GM19240 (cell line): Measurements from ENCODE around the gene GAMT.

Experiments
- DNase-seq: peaks from one replicate; pipeline ENCODE4 v3.0.0; 2011; ENCODE audit warnings: low spot score; ENCODE audit not compliant: insufficient read length

The GAMT gene

DNA sequence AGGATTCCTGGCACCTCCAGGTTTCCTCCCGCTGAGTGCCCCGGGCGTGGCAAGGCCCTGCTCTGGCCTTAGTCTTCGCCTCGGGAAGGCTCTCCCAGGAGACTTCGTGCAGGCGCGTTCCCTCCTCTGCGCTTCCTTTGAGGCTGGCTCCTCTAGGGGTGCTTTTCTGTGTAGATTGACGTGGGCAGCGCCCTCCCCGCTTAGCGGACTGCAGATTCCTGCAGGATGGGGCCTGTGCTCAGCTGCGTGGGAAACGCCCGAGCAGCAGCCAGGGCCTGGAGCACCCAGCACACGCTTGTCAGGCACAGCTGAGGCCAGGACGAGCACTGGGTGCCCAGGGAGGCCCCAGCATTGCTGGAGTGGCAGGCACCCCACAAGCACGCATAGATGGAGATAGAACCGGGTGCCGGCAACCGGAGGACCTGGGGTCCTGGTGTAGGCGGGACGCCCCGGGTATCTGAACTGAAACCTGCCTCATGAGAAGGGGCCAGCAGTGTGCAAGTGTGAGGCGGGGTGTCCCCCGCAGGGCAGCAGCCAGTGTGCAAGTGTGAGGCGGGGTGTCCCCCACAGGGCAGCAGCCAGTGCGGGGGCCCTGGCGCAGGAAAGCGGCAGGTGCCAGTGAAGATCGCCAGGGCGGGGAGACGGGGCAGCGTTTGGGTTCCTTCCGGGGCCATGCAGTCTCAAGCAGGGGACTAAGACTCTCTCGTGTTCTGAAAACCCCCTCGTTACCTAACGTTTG lies 14.2 kb downstream of the GAMT start:
- DNase-seq: no peak

GRCh38 chr19:1385816-1386215 lies 15.5 kb downstream of the GAMT start:
- no peak for DNase-seq

DNA sequence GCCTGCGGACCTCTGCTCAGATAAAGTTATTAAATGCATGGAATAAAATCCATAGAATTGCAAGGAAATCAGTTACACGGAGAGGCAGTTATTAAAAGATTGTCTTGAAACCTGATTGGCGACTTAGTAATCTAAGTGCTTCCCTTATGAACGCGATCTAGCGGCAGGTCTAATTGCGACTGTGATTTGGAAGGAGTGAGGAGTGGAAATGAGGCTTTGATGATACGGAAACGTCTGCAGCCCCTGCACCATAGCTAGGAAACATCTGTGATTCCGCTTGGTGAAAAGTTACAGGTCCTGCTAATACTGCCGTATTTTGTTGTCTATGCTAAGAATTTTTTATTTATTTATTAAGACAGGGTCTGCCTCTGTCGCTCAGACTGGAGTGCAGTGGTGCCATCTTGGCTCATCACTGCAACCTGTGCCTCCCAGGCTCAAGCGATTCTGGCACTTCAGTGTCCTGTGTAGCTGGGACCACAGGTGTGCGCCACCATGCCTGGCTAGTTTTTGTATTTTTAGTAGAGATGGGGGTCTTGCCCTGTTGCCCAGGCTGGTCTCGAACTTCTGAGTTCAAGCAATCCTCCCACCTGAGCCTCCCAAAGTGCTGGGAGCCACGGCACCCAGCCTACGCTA lies 16.7 kb downstream of the GAMT start:
- DNase-seq: no peak

- no peak for DNase-seq
Measured at GRCh38 chr19:1384085-1384462, 17.3 kb downstream of the GAMT start.

GRCh38 chr19:1383312-1384084 lies 17.8 kb downstream of the GAMT start, which contains the start of gene NDUFS7:
TSS of gene NDUFS7 (plus strand) at chr19:1383907. CDS start at chr19:1383927, 20 bp downstream.
- peak; percentile 77 for DNase-seq

GRCh38 chr19:1383017-1383311 lies 18.4 kb downstream of the GAMT start:
- DNase-seq: no peak

DNA sequence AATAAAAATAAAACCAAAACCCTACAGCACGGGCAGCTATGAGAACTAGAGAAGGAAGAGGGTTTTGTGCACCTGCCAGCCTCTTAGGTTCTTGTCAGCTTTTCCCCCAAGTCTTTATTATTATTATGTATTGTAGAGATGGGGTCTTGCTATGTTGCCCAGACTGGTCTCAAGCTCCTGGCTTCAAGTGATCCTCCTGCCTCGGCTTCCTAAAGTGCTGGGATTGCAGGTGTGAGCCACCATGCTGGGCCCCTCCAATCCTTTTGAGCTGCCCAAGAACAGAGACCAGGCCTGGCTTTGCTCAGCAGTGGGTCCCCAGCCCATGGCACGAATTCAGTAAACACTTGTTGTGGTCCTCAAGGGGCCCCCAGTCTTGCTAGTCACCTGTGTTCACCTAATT lies 19.1 kb downstream of the GAMT start:
- DNase-seq: no peak

- DNase-seq: no peak
Measured at GRCh38 chr19:1379961-1380489, 21.3 kb downstream of the GAMT start.

DNA sequence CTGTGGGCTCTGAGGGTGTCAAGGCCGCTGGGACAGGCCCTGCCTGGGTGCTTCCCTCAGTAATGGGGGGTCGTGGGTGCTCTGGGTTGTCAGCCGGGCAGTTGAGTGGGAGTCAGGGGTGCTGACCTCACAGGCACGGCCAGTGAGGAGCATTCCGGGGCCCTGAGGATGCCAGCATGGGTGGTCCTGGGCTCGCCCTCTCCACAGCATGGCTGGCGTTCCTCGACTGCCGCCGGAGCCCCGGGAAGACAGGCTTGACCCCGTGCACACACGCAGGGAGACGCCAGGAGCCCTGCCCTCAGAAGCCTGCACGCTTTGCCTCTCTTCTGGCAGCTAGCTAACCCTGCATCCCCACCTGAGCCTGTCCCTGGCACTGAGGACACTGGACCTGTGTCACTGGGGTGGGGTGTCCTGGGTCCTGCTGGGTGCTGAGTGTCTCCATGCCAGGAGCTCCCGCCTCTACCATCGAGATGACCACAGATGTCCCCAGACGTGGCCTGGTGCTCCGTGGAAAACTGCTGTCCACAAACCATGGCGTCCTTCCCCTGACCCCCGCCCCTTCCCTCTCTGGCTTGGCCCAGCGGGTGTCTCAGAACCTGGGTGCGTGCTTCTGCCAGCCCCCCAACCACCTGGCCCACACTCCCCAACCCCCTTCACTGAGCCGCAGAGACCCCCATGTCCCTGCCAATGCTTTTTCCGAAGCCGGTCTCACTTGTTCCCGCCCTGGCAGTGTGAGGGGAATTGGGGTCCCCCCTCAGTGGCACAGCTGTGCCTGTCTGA lies 22.0 kb downstream of the GAMT start:
- DNase-seq: no peak

DNA sequence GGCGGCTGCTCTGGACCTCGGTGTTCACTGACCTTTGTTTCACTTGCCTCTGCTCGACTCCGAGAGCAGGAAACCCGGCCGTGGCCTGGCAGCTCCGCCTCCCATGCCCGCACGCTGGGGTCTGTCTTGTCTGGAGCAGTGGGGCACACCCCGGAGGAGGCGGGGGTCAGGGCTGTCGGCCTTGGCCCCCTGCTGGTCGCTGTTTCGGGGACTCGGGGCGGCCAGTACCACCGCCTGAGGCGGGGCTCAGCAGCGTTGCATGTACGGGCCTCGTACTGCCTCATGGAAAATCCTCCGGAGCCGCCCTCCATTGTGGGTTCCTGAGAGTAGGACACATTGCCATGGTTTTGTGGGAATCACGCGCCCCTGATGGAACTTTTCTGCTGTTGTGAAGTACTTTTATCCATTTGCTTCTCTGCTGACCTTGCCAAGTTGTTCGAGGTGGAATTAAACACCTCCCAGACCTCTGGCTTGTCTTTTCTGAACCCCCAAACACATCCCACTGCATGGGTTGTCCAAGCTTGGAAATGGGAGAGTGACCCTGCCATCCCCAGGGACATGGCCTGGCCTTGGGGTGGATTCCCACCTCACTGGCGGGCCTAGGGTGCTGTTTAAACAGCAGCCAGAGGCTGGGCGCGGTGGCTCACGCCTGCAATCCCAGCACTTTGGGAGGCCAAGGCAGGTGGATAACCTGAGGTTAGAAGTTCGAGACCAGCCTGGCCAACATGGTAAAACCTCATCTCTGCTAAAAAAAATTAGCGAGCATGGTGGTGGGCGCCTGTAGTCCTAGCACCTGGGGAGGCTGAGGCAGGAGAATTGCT lies 23.2 kb downstream of the GAMT start:
- DNase-seq: no peak

GRCh38 chr19:1377176-1377964 lies 24.0 kb downstream of the GAMT start:
- no peak for DNase-seq

- DNase-seq: no peak
Measured at GRCh38 chr19:1376415-1376805, 24.9 kb downstream of the GAMT start.

- DNase-seq: no peak
Measured at GRCh38 chr19:1374250-1374577, 27.1 kb downstream of the GAMT start.

- DNase-seq: no peak
Measured at GRCh38 chr19:1373534-1374249, 27.6 kb downstream of the GAMT start.

DNA sequence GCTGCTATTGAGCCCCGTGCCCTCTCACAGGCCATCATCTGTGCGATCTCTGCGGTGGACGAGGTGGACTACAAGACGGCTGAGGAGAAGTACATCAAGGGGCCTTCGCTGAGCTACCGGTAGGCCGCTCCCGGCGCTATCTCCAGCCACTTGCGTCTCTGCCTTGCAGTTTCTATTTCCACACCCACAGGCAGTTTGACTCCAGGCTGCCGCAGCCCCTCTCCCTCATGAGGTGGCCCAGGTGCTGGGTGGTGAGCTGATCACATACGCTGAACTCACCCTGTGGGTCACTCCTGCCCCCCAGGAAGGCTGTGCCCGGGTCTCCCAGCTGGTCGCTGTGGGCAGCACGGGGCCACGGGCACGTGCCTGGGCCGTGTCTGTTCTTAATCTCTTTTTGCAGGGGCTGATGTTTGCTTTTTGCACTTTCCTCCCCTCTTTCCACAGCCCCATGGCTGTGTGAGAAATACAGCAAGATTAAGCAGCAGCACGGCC lies 28.3 kb downstream of the GAMT start:
- no peak for DNase-seq

DNA sequence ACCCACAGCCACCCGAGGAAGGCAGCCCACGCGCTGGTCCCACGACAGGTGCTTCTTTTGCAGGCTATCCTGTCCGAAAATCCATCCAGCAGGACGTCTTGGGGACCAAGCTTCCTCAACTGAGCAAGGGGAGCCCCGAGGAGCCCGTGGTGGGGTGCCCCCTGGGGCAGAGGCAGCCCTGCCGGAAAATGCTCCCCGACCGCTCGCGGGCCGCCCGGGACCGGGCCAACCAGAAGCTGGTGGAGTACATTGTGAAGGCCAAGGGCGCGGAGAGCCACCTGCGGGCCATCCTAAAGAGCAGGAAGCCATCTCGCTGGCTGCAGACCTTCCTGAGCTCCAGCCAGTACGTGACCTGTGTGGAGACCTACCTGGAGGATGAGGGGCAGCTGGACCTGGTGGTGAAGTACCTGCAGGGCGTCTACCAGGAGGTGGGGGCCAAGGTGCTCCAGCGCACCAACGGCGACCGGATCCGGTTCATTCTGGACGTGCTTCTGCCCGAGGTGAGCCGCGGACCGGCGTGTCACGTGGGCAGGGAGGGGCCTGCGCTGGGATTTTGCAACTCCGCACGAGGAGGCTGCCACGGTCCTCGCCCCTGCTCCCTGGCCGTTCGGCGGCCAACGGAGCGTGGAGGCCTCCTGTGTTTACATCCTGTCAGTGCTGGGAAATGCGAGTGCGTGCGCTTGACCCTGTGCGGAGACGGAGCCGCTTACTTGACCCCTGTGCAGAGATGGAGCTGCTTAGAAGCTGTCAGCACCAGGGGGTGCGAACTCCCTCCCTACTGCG lies 30.6 kb downstream of the GAMT start:
- no peak for DNase-seq

DNA sequence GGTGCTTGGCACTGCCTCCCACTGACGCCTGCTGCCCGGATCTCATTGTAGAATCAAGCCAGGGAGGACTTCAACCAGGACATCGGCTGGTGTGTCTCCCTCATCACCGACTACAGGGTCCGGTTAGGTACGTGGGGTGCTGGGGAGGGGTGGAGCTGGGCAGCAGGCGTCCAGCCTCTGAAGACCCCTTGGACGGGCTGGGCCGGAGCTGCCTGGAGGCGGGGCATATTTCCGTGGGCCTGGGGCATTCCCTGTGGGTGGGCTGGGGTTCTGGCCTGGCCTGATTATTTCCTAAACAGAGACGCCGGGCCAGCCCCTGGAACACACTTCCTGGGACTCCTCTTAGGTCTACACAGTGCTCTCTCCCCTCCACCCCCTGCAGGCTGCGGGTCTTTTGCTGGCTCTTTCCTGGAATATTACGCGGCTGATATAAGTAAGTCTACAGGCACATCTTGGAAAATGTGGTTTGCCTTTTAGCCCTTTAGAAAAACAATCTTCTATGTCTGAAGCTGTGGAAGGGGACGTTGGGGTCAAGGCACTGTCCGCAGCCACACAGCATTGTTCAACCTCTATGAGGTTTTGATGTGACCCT lies 32.0 kb downstream of the GAMT start:
- no peak for DNase-seq
